Stimulated activated CD4-positive, alpha-beta T cell treated with anti-CD3 and anti-CD28 coated beads, Interleukin-12 subunit alpha, Interleukin-12 subunit beta, amount 100 ng/mL, for 4 hours (primary cell): ENCODE measurements around the gene NEK4.
"Not testable (repeated sequence)": the region's sequence is repeated elsewhere in the genome, so short reads cannot be mapped to it uniquely, and the experiment has no call there.

Source experiments
- DNase-seq: peaks from one replicate; pipeline ENCODE4 v3.0.0-alpha.2; 2020

Gene NEK4

GRCh38 chr3:52730681-52731080 lies 40.1 kb downstream of the NEK4 start:
- DNase-seq = no peak

- DNase-seq = not testable (repeated sequence)
These were observed 42.0 kb downstream of the NEK4 start for GRCh38 chr3:52728753-52729152.

DNA sequence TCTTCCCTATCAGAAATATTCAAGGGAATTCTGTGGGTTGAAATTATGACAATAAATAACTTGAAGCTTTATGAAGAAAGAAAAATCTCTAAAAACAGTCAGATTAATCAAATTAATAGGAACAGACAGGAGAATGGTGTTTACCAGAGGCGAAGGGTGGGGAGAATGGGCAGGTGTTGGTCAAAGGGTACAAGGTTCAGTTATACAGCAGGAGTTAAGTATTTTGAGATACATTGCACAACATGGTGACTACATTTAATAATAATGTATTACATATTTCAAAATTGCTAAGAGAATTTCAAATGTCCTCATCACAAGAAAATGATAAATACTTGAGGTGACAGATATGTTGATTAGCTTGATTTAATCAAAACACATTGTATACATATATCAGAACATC lies 46.2 kb downstream of the NEK4 start:
- no peak for DNase-seq

GRCh38 chr3:52723935-52724334 lies 46.8 kb downstream of the NEK4 start:
- DNase-seq = no peak

DNA sequence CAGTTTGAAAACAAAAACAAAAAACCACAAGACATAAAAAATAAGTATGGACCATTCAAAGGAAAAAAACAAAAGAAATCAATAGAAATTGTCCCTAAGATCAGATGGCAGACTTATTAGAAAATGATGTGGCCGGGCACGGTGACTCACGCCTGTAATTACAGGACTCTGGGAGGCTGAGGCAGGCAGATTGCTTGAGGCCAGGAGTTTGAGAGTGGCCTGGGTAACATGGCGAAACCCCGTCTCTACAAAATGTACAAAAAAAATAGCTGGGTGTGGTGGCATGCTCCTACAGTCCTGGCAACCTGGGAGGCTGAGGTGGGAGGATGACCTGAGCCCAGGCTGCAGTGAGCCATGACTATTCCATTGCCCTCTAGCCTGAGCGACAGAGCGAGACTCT lies 48.2 kb downstream of the NEK4 start:
- no peak for DNase-seq

- no peak for DNase-seq
These were observed 49.1 kb downstream of the NEK4 start for GRCh38 chr3:52721730-52722008.

- DNase-seq = no peak
These were observed 49.6 kb downstream of the NEK4 start for GRCh38 chr3:52721002-52721729.

DNA sequence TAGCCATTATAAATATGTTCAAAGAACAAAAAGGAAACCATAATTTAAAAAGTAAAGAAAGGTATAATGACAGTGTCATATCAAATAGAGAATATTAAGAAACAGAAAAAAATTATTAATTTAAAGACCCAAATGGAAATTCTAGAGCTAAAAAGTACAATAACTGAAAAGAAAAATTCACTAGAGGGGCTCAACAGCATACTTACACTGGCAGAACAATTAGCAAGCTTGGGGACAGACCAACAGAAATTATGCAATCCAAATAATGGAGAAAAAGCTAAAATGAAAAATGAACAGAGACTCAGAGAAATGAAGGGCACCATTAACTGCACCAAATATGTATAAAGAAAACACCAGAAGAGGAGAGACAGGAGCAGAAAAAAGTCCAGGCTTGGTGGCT lies 51.1 kb downstream of the NEK4 start:
- DNase-seq = no peak

GRCh38 chr3:52715714-52716305 lies 54.9 kb downstream of the NEK4 start:
- DNase-seq = no peak

DNA sequence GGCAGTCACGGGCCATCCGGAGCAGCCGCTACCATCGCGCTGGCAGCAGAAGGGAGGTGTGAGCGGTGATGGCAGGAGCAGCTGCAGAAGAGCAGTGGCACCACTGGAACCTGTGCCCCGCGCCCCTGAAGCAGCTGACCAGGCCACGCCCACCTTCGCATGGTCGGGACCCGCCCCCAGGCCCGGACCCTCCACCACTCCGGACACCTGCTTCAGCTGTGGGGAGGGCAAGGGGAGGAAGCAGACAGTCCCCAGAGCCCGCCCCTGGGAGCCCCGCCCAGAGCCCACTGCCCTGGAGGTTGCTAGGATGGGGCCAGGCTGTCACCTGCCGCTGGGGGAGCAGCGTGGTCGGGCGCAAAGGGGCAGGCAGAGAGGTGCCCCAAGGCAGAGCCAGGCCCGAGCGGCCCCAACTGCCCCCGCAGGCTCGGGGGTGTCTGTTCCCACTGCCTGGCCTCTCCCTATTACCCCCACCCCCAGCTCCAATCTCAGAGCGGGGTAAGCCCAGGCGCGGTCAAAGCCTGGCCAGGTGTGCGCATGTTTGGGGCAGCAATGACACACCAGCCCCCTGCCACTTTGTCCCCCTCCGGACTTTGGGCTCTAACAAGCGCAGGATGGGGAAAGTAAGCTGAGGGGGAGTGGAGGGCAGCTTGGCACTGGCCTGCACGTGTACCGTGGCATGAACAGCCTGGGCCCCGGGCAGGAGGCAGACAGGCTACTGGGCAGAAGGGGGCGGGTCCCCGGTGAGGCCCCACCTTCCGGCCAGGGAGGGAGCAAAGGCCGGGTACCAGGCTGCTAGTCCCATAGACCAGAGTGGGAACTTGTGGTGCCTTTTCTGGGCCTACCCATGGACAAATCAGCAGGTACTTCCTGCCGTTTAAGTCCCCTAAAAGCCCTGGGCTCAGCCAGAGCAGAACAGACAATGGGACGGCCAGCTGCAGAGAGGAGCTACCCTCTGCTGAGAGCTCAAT lies 56.1 kb downstream of the NEK4 start:
- no peak for DNase-seq

- DNase-seq = no peak
These were observed 58.2 kb downstream of the NEK4 start for GRCh38 chr3:52712291-52713212.

- DNase-seq = no peak
These were observed 60.2 kb downstream of the NEK4 start for GRCh38 chr3:52710512-52710911.

DNA sequence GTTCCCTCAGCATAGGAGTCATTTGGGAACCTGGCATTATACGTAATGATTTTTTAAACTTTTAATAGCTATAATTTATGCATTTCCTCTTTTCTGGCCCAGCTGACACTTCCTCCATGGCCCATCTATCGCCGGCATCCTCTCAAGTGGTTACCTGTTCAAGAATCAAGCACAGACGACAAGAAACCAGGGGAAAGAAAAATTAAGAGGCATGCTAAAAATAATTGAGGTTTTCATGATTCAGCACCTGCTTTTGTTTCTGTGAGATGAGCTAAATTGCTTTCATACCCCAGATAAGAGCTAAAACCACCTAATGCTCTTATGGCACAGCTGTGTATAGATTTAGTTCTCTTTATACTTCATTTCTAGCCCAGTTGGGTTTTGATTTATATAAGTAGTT lies 63.2 kb downstream of the NEK4 start:
- DNase-seq = no peak

DNA sequence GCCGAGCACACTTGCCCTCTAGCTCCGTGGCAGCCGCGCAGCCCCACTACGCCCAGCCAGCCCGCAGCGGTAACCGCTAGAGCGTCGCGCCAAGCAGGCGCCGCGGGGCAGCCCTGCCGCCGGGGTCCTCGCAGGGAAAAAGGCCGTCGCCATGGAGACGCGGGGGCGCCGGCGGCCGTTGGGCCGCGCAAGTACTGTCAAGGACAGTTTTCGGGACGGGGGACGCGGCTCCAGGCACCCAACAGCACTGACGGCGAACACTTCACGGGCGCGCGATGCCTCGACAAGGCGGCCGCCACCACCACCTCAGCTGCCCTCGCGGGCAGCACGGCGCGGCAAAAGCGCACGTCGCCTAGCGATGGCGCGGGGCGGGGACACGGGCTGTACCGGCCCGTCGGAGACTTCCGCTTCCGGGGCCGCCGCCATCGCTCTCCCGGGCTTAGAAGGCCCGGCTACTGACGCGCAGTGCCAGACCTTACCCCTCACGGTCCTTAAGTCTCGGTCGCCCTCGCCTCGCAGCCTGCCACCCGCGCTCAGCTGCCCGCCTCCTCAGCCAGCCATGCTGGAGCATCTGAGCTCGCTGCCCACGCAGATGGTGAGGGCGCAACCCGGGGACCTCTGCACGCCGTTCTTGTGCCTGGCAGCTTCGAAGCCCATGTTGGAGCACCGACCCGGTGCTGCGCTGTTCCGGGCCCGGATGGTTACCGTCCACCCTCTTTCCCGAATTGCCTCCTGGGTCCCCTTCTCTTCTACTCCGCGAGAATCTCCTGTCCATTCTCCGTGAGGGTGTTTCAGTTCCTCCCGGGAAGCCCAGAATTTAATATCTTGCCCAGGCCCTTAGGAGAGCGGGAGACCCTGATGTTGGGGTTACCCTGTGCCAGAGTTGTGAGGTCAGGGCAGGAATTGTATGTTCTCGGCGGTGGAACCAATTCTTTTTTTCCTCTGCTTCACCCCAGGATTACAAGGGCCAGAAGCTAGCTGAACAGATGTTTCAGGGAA lies 64.8 kb downstream of the NEK4 start, which contains the start of the genes GLT8D1 and SPCS1:
Gene GLT8D1 (minus strand): TSS at position 104 of the 999 bp plus-strand sequence. CDS start 5,331 bp downstream, outside the sequence.
Gene SPCS1 (plus strand): TSS at position 419 of the 999 bp plus-strand sequence. CDS start 141 bp downstream, at position 560.
- DNase-seq = peak; percentile 82

DNA sequence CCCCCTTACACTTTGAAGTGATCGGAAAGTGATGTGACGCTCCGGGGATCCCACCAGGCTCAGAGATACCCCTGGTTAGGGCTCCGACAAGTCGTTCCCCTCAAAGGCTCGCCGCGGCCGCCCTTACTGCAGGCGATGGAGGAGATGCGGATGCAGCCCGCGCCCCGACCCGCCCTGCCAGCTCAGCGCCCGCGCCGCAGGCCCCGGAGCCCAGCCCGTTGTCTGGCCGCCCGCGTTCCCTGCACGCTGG lies 65.4 kb downstream of the NEK4 start:
- DNase-seq = no peak

GRCh38 chr3:52704611-52705437 lies 65.9 kb downstream of the NEK4 start:
- no peak for DNase-seq

- no peak for DNase-seq
These were observed 67.4 kb downstream of the NEK4 start for GRCh38 chr3:52703341-52703740.

DNA sequence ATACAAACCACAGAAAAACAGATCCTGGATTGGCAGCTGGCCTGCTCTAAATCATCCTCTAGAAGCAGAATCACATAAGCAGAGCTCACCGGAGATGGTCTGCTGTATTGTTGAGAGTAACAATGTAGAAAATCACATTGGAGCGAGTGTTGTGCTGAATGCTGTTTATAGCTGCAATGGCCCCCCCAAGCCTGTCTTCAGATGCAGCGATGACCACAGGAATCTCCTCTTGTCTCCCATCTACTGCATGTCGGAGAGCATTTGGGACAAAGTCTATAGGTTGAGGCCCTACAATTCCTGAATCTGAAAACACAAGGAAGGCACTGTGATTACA lies 73.1 kb downstream of the NEK4 start:
- DNase-seq = no peak

DNA sequence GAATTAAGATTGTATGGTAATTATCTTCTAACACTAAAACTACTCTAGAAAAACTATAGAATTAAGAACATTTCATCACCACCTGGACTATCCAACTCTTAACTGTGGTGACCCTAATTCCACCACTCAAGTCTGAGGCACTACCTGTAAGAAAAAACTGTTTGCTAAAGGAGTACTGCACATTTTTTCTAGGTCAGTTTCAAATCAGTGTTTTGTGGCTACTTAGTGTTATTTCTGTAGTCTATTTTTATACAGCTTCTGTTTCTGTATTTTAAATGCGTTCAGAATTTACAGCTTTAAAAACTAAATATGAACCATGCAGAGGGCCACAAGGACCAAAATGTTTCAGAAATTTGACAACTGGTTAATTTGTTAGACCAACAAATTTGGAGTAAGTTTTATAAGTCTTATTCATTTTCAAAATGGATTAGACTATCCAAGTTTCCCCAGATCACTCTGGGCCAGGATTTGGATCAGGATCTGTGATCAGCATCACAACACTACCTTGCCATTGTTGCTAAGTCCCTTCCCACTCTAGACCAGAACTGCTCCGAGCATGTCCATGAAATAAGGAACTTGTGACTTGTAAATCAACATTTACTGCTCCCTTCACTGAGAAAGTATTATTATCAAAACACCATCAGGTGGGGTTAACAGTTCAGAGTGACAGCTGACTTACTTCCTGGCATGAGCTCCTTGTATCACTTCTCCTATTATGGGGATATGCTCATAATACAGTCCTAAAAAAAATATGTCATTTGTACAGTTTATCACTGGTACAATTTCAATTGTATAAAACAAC lies 73.7 kb downstream of the NEK4 start:
- DNase-seq = no peak
